HTR-8/SVneo (cell line): ENCODE results near the gene HSD17B11.
A peak's percentile ranks its signal among the peaks of the same experiment; 100 is the strongest.
"Not testable (repeated sequence)": the region's sequence is repeated elsewhere in the genome, so short reads cannot be mapped to it uniquely, and the experiment has no call there.

Experiments used
- DNase-seq: peaks from one replicate; pipeline ENCODE4 v3.0.0; 2011; ENCODE audit warnings: low spot score, mixed read lengths; ENCODE audit not compliant: insufficient read length
- FAIRE-seq: peaks from 2 replicates; lab custom pipeline; 2011; peaks lifted over from hg19 to GRCh38; lab: Jason Lieb, UNC

Gene HSD17B11

GRCh38 chr4:87406902-87407301 is 15.9 kb upstream of the HSD17B11 start:
- DNase-seq, FAIRE-seq: not testable (repeated sequence)

GRCh38 chr4:87406462-87406861 is 15.5 kb upstream of the HSD17B11 start:
- FAIRE-seq = no peak

GRCh38 chr4:87405211-87405820 is 14.3 kb upstream of the HSD17B11 start:
- DNase-seq (no peak), FAIRE-seq (no peak)

More at GRCh38 chr4:87406462-87406861, 15.5 kb upstream of the HSD17B11 start:
- no peak for DNase-seq

- not testable (repeated sequence) for FAIRE-seq, DNase-seq
Observed at GRCh38 chr4:87403732-87404131, 12.7 kb upstream of the HSD17B11 start.

- DNase-seq = no peak
- no peak for FAIRE-seq
Observed at GRCh38 chr4:87399954-87400353, 9.0 kb upstream of the HSD17B11 start.

GRCh38 chr4:87399148-87399547 is 8.2 kb upstream of the HSD17B11 start:
- FAIRE-seq = no peak
- DNase-seq = no peak

- not testable (repeated sequence) for FAIRE-seq, DNase-seq
Observed at GRCh38 chr4:87395851-87396250, 4.9 kb upstream of the HSD17B11 start.

GRCh38 chr4:87395073-87395472 is 4.1 kb upstream of the HSD17B11 start:
- not testable (repeated sequence) for FAIRE-seq, DNase-seq

GRCh38 chr4:87392183-87392582 is 1.2 kb upstream of the HSD17B11 start:
- FAIRE-seq (no peak), DNase-seq (no peak)

GRCh38 chr4:87391576-87392054 is 627 bp upstream of the HSD17B11 start:
- DNase-seq (no peak), FAIRE-seq (no peak)

- DNase-seq (peak; percentile 4), FAIRE-seq (no peak)
Observed at GRCh38 chr4:87390551-87390890, 467 bp downstream of the HSD17B11 start.

- FAIRE-seq, DNase-seq: not testable (repeated sequence)
Observed at GRCh38 chr4:87390055-87390454, 933 bp downstream of the HSD17B11 start.

- DNase-seq (no peak), FAIRE-seq (no peak)
Observed at GRCh38 chr4:87388901-87389300, 2.1 kb downstream of the HSD17B11 start.

- no peak for DNase-seq
- no peak for FAIRE-seq
Observed at GRCh38 chr4:87387237-87387636, 3.8 kb downstream of the HSD17B11 start.

- FAIRE-seq, DNase-seq: not testable (repeated sequence)
Observed at GRCh38 chr4:87384466-87385132, 6.4 kb downstream of the HSD17B11 start.

GRCh38 chr4:87382931-87383330 is 8.1 kb downstream of the HSD17B11 start:
- FAIRE-seq = no peak
- no peak for DNase-seq

- no peak for DNase-seq
- no peak for FAIRE-seq
Observed at GRCh38 chr4:87382116-87382515, 8.9 kb downstream of the HSD17B11 start.

GRCh38 chr4:87377816-87378215 is 13.2 kb downstream of the HSD17B11 start:
- DNase-seq (no peak), FAIRE-seq (no peak)

- DNase-seq (peak; percentile 23), FAIRE-seq (no peak)
Observed at GRCh38 chr4:87375719-87376291, 15.2 kb downstream of the HSD17B11 start.

GRCh38 chr4:87370068-87370467 is 20.9 kb downstream of the HSD17B11 start:
- FAIRE-seq = no peak
- no peak for DNase-seq

- FAIRE-seq = no peak
- no peak for DNase-seq
Observed at GRCh38 chr4:87366521-87367162, 24.3 kb downstream of the HSD17B11 start.
